COLO829 (cell line): ENCODE measurements around the gene ERC1.
"Not testable (repeated sequence)": the region's sequence is repeated elsewhere in the genome, so short reads cannot be mapped to it uniquely, and the experiment has no call there.

Source experiments
- DNase-seq: peaks from one replicate; pipeline ENCODE4 v3.0.0; 2012; ENCODE audit warnings: low spot score

The ERC1 gene

GRCh38 chr12:1324099-1324498 is 333.1 kb downstream of the ERC1 start:
- DNase-seq: no peak

DNA sequence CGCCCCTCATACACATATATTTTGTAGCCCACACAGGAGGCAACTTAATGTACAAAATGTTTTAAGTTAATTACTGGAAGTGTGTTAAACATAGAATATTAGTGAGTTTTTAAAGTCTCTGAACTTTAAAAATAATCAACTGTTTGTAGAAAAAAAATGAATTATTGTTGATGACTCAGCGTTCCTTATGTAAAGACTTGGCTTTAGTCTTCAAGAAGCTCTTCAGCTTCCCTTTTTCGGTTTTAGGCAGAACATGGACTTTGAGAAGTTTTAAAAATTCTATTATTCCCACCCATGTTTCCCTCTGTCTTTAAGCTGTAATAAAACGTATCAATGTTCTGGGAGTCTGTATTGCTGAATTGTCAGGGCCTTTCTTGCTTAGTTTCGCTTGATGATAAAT is 333.9 kb downstream of the ERC1 start:
- no peak for DNase-seq

- DNase-seq: peak; percentile 22
These were observed 334.6 kb downstream of the ERC1 start for GRCh38 chr12:1325666-1326065.

DNA sequence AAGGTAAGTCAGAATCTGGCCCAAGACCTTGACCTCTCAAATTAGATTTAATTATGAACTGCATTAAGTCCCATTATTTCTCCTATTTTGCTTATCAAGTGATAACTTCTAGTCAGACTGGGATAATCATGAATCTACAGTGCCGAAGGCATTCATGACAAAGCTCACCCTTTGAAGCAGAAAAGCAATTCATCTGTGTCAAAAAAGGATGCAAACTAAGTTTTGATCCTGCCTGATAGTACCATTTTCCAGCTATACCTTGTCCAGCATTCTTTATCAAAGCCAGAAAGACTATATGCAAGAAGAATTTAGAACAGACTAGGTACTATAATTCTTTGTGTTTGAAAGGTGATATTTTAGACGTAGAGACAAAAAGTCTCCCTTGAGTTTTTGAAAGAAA is 335.2 kb downstream of the ERC1 start:
- no peak for DNase-seq

GRCh38 chr12:1328391-1328790 is 337.4 kb downstream of the ERC1 start:
- DNase-seq: no peak

DNA sequence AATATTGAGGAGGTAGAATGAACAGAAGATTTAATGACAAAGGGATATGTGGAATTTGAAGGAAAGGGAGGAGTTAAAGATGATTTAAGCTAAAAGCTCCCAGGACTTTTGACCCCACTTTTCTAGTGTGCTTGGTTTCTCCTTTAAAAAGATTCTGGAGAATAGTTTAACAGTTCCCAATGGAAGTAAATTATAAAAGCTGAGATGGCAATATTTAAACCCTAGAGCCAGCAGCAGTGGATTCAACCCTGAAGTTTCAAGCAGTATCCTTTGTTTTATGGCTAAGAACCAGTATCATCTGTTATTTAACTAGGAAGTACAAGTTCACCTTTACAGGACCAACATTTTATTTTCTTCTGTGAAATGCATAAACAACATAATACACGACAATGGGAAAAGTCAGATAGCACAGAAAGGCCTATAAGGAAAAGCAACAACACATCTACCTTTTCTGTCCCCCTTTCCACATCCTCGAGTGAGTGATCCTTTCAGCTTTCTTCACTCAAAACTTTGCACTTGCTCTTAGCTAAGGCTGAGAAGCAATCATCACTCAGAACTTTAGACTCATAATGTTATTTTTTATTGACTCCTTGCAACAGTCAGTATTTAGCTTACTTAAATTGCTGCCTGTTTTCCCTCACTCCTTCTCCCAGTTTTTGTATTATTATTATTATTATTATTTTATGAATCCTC is 338.9 kb downstream of the ERC1 start:
- no peak for DNase-seq

DNA sequence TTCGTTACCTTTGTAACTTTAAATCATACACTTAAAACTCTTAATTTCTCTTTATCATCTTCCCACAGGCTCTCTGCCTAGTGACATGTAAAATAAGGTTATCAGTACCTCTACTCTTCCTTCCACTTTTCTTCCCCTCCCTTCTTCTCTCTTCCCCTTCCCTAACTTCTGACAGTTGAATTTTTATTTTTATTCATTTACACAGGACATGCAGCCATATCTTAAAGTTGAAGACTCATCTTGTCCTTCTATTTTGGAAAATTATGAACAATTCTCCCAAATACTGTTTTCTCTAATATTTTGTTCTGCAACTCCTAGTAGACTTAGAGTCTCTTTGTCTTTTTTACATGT is 339.4 kb downstream of the ERC1 start:
- no peak for DNase-seq

DNA sequence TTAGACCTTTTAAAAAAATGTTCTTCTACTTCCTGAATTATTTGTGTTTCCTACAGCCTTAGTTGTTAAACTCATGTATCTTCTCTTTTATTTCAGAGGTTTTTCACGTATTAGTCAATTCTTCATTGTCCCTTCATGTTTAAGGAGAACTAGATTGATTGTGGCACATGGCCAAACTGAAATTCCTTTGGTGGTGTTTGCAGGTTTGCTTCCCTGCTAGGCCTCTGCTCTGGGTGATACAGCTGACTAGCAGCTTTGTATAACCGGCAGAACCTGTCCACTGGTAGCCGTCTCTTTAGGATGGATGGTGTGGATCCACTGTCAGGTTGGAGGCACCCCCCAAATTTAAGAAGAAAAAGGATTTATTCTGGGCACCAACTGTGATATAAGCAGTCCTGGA is 341.3 kb downstream of the ERC1 start:
- no peak for DNase-seq

GRCh38 chr12:1338483-1339177 is 347.6 kb downstream of the ERC1 start:
- DNase-seq: no peak

DNA sequence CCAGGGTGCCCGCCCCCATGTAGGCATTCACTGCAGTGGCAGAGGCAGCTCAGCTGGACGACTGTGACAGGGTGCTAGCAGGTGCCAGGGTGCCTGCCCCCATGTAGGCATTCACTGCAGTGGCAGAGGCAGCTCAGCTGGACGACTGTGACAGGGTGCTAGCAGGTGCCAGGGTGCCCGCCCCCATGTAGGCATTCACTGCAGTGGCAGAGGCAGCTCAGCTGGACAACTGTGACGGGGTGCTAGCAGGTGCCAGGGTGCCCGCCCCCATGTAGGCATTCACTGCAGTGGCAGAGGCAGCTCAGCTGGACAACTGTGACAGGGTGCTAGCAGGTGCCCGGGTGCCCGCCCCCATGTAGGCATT is 348.1 kb downstream of the ERC1 start:
- not testable (repeated sequence) for DNase-seq

GRCh38 chr12:1339618-1340319 is 348.7 kb downstream of the ERC1 start:
- DNase-seq: no peak

DNA sequence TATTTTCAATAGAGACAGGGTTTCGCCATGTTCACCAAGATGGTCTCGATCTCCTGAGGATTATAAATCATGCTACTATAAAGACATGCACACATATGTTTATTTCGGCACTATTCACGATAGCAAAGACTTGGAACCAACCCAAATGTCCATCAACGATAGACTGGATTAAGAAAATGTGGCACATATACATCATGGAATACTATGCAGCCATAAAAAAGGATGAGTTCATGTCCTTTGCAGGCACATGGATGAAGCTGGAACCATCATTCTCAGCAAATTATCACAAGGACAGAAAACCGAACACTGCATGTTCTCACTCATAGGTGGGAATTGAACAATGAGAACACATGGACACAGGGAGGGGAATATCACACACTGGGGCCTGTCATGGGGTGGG is 350.2 kb downstream of the ERC1 start:
- not testable (repeated sequence) for DNase-seq

- no peak for DNase-seq
These were observed 352.4 kb downstream of the ERC1 start for GRCh38 chr12:1343422-1343821.

GRCh38 chr12:1344245-1344644 is 353.2 kb downstream of the ERC1 start:
- DNase-seq: no peak

DNA sequence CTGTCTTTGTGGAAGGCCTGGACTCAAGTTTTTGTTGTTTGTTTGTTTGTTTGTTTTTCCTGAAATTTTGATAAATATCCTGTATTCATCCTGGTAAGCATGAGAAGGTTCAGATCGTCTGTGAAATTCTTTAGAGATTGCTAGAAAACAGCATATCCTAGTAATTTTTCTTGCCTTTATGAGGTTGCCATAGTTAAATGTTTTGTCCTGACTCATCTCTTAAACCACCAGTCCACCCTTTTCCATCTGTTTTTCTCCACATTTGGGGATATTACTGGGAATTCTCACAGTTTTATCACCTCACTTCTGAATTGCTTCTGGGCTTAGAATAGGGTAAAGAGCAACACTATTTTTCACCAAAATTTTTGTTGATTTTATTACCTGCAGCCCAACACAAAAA is 355.1 kb downstream of the ERC1 start:
- no peak for DNase-seq

GRCh38 chr12:1347294-1347693 is 356.3 kb downstream of the ERC1 start:
- no peak for DNase-seq

DNA sequence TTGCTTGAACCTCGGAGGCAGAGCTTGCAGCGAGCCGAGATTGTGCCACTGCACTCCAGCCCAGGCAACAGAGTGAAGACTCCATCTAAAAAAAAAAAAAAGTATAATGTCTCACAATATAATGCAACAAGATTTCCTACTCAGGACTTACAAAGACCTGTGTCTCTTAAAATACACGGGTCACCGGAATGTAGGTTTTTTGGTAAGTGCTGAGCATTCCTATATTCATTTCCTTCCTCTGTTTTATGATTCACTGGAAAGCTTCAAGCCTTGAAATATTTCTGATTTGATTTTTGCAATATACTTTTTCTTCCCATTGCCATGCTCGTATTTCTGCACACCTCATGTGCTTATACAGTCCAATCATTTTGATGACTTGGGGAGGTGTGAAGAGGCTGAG is 357.6 kb downstream of the ERC1 start:
- no peak for DNase-seq

DNA sequence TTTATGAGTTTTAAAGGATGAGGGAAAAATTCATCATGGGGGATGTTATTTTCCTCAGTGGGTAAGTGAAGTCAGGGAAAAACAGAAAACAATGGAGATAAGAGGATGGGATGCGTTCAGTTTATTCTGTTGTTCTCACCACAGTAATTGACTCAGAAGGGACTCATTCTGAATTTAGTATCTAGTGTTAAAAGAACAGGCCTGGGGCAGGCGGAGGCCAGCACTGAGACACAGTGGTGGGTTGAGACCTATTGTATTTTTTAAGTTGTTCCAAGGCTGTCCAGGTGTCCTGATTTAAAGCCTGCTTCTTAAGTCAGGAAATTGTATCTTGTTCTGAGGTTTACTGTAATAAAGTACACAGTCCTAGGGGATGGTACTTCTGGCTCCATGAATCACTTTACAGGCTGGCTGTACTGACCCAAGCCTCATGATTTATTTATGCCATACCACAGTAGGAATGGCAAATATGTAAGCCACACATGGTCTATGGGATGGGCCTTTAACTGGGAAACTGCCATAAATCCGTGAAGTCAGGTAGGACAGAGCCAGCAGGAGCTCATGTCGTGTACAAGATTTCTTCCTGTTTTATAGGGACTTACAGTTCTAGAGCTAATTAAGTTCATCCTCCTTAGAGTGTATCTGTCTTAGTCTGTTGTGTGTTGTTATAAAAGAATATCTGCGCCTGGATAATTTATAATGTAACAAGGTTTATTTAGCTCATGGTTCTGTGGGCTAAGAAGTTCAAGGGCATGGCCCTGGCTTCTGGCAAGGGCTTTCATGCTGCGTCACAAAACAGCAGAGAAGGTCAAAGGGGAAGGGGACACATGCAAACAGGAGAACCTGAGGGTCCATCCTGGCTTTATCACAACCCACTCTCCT is 359.3 kb downstream of the ERC1 start:
- DNase-seq: no peak

GRCh38 chr12:1350934-1351240 is 359.9 kb downstream of the ERC1 start:
- DNase-seq: no peak

- no peak for DNase-seq
These were observed 360.9 kb downstream of the ERC1 start for GRCh38 chr12:1351926-1352325.

DNA sequence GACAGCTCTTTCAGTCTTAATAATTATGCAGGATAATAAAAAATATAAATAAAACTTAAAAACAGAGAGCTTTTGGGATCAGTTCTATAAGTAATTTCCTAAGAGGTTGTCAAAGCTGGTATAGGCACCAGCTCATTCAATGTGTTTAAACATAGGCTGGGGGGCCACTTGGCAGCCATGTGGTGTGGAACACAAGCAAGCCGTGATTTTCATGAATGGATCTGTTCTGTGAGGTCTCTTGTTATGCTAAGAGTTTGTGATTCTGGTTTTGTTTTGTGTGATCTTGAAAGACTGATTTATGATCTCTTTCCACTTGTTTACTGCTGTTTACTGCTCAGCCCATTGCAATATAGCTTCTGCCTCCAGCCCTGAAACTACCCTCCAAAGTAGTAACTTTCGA is 362.4 kb downstream of the ERC1 start:
- DNase-seq: no peak

DNA sequence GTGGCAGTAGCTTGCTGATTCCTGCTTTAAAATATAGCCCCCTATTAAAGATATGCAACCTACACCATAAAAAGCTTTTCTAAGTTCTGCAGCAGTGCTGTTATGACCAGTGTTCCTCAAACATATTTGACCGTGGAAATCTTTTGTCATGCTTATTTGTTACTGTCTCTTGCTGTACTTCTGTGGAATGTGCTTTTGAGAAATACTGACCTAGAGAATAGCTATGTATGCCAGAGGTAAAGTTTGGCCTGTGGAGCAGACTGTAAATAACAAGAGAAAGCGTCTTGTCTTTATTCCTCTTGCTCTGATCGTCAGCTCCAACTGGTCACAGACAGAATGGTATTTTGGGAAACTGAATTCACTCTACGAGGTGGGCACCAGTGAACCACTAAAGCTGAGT is 364.4 kb downstream of the ERC1 start:
- DNase-seq: no peak

- not testable (repeated sequence) for DNase-seq
These were observed 364.8 kb downstream of the ERC1 start for GRCh38 chr12:1355871-1356270.
